ENCODE results near the gene APOA5. TPM values are rescaled to one million over a fixed set of nuclear protein-coding genes. Genes with fewer than 3 reads are reported as not detected.

APOA5 gene
- total and polyA plus RNA-seq, 2 of the 13 experiments (the other 11 are each of a cell fraction or from before 2014, with no cell fraction given), result 44.0 to 49.1 TPM

DNA sequence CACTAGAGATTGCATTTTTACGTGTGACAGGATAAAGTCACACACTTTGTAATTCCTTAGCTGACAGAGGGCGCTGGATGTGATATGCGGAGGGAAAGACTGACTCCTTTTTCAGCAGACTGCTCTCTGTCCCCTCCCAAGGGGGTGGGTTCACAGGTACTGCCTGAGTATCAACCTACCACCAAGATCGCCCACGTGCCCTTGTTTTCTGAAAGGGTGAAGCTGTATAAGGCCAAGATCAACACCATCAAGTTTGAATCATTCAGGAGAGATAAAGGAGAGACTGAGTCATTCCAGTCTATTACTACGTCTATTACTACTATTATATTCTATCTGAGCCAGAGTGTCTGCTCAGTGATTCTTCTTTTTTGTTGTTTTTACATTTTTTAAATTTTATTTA, 49.6 kb downstream of the APOA5 start (continued):
- no peak for TF ChIP-seq SOX13 (IDR thresholded peaks at IDR 0.05)
- TF ChIP-seq SOX13 (CRISPR knock-in tag; conservative IDR thresholded peaks at IDR 0.05 in 1 of 2, IDR thresholded peaks at IDR 0.05 in 1 of 2), result no peak
- no peak for TF ChIP-seq RNF2 (conservative IDR thresholded peaks at IDR 0.05; ENCODE audit: low read depth)
- TF ChIP-seq NCOR1 (IDR thresholded peaks at IDR 0.05; ENCODE audit: borderline replicate concordance, low read length), result no peak
- TF ChIP-seq ZNF546 (CRISPR knock-in tag; conservative IDR thresholded peaks at IDR 0.05), result no peak
- no peak for TF ChIP-seq ZNF577 (CRISPR knock-in tag; IDR thresholded peaks at IDR 0.05; ENCODE audit: borderline replicate concordance, low read depth)
- TF ChIP-seq, protein P1, sequence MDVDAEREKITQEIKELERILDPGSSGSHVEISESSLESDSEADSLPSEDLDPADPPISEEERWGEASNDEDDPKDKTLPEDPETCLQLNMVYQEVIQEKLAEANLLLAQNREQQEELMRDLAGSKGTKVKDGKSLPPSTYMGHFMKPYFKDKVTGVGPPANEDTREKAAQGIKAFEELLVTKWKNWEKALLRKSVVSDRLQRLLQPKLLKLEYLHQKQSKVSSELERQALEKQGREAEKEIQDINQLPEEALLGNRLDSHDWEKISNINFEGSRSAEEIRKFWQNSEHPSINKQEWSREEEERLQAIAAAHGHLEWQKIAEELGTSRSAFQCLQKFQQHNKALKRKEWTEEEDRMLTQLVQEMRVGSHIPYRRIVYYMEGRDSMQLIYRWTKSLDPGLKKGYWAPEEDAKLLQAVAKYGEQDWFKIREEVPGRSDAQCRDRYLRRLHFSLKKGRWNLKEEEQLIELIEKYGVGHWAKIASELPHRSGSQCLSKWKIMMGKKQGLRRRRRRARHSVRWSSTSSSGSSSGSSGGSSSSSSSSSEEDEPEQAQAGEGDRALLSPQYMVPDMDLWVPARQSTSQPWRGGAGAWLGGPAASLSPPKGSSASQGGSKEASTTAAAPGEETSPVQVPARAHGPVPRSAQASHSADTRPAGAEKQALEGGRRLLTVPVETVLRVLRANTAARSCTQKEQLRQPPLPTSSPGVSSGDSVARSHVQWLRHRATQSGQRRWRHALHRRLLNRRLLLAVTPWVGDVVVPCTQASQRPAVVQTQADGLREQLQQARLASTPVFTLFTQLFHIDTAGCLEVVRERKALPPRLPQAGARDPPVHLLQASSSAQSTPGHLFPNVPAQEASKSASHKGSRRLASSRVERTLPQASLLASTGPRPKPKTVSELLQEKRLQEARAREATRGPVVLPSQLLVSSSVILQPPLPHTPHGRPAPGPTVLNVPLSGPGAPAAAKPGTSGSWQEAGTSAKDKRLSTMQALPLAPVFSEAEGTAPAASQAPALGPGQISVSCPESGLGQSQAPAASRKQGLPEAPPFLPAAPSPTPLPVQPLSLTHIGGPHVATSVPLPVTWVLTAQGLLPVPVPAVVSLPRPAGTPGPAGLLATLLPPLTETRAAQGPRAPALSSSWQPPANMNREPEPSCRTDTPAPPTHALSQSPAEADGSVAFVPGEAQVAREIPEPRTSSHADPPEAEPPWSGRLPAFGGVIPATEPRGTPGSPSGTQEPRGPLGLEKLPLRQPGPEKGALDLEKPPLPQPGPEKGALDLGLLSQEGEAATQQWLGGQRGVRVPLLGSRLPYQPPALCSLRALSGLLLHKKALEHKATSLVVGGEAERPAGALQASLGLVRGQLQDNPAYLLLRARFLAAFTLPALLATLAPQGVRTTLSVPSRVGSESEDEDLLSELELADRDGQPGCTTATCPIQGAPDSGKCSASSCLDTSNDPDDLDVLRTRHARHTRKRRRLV (CRISPR knock-in tag; IDR thresholded peaks at IDR 0.05), result no peak
- TF ChIP-seq, protein P2, sequence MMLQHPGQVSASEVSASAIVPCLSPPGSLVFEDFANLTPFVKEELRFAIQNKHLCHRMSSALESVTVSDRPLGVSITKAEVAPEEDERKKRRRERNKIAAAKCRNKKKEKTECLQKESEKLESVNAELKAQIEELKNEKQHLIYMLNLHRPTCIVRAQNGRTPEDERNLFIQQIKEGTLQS (CRISPR knock-in tag; IDR thresholded peaks at IDR 0.05), result no peak

DNA sequence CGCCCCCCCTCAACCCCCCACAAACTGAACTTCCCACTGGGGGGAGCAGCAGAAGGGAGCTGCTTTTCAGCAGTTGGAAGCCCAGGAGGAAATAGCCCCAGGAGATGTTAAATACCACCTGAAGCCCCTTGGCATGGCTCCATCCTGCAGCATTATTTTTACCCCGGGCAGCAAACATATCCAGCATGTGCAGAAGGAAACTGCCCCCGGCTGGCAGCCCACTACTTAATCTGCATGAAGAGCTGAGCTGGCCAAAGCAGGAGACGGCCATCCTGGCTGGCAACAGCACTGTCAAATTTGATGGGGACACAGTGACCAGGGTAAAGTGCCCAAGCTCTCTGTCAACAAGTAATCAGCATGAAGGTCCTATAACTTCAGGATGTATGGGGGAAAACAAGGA, 50.9 kb downstream of the APOA5 start:
- no peaks in the 10 kb centered on the region for H3K9me3 ChIP-seq (ENCODE audit: low read length)
- FAIRE-seq (no peak), ATAC-seq (no peak), DNase-seq (ENCODE audit: low spot score) (no peak)
- intact Hi-C loops (cut with micrococcal nuclease; ENCODE audit: unreplicated experiment), result no loop called here
- no peak overlapping the region for H2AFZ ChIP-seq (ENCODE audit: low read length)
- no peak overlapping the region for H3K9ac ChIP-seq (ENCODE audit: insufficient read depth, low read depth, low read length)
- CTCF ChIA-PET (ENCODE audit: low intra/inter-chr PET ratio, low total read pairs), result no interaction called here
- no peak overlapping the region for H3K27ac ChIP-seq (ENCODE audit: extremely low read length, insufficient read depth, low read length)
- H4K20me1 ChIP-seq (ENCODE audit: insufficient read depth, low read length), result no peaks in the 10 kb centered on the region
- no peaks in the 10 kb centered on the region for H3K36me3 ChIP-seq (replicated peaks in 1 of 2; ENCODE audit: control insufficient read depth in 1 of 2, insufficient read depth in 2 of 2, low read length in 2 of 2)
- no peak overlapping the region for H3K4me2 ChIP-seq (ENCODE audit: low read depth, low read length)
- H3K4me3 ChIP-seq (replicated peaks in 1 of 3; ENCODE audit: insufficient read depth in 1 of 3, low read depth in 2 of 3, low read length in 3 of 3), result no peak overlapping the region
- H3K27me3 ChIP-seq (ENCODE audit: control insufficient read depth in 1 of 2, insufficient read depth in 2 of 2, low read length in 2 of 2), result no peaks in the 10 kb centered on the region
- H3K79me2 ChIP-seq (ENCODE audit: insufficient read depth, low read length), result no peaks in the 10 kb centered on the region
- in situ Hi-C loops (cut with HindIII; ENCODE audit: extremely low pct_ligation_motif_present, low pct_unique_long_range_greater_than_20kb), result no loop called here
- peaks cover 15% of the 10 kb centered on the region for H3K4me1 ChIP-seq (ENCODE audit: insufficient read depth, low read length)
- BruUV-seq (replicated peaks), result no TSS peak
- POLR2A ChIA-PET, result no interaction called here
- WGBS (ENCODE audit: low lambda C conversion rate), result 65% methylated on average over 4 of the region's 4 CpGs
- TF ChIP-seq RFXANK (CRISPR knock-in tag; IDR thresholded peaks at IDR 0.05), result no peak
- TF ChIP-seq ZNF337 (CRISPR knock-in tag; IDR thresholded peaks at IDR 0.05; ENCODE audit: borderline replicate concordance, low read depth), result no peak
- TF ChIP-seq ZKSCAN5 (CRISPR knock-in tag; IDR thresholded peaks at IDR 0.05), result no peak
- TF ChIP-seq, protein P3, sequence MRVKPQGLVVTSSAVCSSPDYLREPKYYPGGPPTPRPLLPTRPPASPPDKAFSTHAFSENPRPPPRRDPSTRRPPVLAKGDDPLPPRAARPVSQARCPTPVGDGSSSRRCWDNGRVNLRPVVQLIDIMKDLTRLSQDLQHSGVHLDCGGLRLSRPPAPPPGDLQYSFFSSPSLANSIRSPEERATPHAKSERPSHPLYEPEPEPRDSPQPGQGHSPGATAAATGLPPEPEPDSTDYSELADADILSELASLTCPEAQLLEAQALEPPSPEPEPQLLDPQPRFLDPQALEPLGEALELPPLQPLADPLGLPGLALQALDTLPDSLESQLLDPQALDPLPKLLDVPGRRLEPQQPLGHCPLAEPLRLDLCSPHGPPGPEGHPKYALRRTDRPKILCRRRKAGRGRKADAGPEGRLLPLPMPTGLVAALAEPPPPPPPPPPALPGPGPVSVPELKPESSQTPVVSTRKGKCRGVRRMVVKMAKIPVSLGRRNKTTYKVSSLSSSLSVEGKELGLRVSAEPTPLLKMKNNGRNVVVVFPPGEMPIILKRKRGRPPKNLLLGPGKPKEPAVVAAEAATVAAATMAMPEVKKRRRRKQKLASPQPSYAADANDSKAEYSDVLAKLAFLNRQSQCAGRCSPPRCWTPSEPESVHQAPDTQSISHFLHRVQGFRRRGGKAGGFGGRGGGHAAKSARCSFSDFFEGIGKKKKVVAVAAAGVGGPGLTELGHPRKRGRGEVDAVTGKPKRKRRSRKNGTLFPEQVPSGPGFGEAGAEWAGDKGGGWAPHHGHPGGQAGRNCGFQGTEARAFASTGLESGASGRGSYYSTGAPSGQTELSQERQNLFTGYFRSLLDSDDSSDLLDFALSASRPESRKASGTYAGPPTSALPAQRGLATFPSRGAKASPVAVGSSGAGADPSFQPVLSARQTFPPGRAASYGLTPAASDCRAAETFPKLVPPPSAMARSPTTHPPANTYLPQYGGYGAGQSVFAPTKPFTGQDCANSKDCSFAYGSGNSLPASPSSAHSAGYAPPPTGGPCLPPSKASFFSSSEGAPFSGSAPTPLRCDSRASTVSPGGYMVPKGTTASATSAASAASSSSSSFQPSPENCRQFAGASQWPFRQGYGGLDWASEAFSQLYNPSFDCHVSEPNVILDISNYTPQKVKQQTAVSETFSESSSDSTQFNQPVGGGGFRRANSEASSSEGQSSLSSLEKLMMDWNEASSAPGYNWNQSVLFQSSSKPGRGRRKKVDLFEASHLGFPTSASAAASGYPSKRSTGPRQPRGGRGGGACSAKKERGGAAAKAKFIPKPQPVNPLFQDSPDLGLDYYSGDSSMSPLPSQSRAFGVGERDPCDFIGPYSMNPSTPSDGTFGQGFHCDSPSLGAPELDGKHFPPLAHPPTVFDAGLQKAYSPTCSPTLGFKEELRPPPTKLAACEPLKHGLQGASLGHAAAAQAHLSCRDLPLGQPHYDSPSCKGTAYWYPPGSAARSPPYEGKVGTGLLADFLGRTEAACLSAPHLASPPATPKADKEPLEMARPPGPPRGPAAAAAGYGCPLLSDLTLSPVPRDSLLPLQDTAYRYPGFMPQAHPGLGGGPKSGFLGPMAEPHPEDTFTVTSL (CRISPR knock-in tag; IDR thresholded peaks at IDR 0.05; ENCODE audit: borderline replicate concordance), result no peak
- no peak for TF ChIP-seq ZNF235 (CRISPR knock-in tag; IDR thresholded peaks at IDR 0.05; ENCODE audit: borderline replicate concordance)
- TF ChIP-seq NR2F2 (IDR thresholded peaks at IDR 0.05; ENCODE audit: borderline replicate concordance, low read depth), result no peak

Data from HepG2 (cell line).